Stimulated activated CD8-positive, alpha-beta memory T cell treated with anti-CD3 and anti-CD28 coated beads, Interleukin-15, amount 100 ng/mL, for 4 hours (primary cell): ENCODE results near the gene STAG1.

Experiments used
- DNase-seq, 2 donors: peaks; one replicate each; pipeline ENCODE4 v3.0.0-alpha.2; 2020; ENCODE audit warnings: low read depth in 2 of 2

STAG1 gene

DNA sequence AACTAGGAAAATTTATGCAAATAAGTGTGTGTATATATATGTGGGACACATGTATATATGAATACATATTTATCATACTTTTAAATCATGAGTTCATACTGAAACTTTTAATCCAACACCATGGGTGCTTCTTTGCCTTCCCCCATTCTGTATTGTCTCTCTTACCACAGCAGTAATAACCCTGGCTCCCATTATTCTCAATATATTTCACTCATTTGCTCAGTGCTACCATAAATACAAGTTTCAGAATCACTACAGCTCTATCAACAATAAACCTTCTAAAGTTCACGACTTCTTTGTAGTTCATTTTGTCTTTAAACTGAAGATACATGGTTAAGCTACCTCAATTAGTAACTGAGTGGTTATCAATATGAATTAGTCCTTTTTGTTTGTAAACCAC is 419.9 kb downstream of the STAG1 start:
- DNase-seq, result no peak

DNA sequence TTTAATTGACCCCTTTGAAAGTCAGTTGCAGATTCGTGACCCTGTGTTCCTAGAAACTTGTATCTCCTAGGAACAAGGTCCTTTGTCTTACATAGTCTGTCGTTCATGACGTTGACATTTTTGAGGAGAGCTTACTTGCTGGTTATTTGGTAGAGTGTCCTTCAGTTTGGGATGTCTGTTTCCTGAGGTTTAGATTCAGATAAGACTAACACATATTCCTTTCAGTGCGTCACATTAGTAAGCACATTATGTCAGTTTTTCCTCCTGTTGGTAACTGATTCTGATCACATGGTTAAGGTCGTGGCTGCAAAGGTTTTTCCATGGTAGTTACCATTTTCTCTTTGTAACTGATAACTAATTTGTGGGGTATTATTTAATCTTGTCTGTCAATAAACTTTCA is 421.3 kb downstream of the STAG1 start:
- DNase-seq, result no peak

DNA sequence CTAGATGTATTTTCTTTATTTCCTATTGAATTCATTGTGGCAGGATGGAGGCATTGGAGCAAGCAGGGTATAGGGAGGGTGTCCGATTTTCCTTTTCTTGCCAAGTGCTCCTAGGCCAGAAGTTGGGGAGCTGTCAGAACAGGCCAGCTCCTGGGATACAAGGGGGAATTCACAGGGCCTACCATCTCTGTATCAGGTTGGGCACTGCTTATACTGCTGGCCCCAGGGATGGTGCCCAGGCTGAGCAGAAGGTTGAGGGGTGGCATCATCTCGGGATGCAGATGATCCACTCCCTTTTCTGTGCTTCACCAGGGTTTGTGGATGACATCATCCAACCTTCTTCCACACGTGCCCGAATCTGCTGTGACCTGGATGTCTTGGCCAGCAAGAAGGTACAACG is 422.6 kb downstream of the STAG1 start:
- no peak for DNase-seq

GRCh38 chr3:136327671-136328070 is 424.5 kb downstream of the STAG1 start:
- no peak for DNase-seq

GRCh38 chr3:136326316-136326715 is 425.9 kb downstream of the STAG1 start:
- DNase-seq, result no peak

GRCh38 chr3:136311968-136312367 is 440.2 kb downstream of the STAG1 start:
- no peak for DNase-seq

- DNase-seq, result no peak
Measured at GRCh38 chr3:136311261-136311660, 440.9 kb downstream of the STAG1 start.

GRCh38 chr3:136305879-136306278 is 446.3 kb downstream of the STAG1 start:
- DNase-seq, result no peak

- DNase-seq, result no peak
Measured at GRCh38 chr3:136300444-136300843, 451.7 kb downstream of the STAG1 start.

DNA sequence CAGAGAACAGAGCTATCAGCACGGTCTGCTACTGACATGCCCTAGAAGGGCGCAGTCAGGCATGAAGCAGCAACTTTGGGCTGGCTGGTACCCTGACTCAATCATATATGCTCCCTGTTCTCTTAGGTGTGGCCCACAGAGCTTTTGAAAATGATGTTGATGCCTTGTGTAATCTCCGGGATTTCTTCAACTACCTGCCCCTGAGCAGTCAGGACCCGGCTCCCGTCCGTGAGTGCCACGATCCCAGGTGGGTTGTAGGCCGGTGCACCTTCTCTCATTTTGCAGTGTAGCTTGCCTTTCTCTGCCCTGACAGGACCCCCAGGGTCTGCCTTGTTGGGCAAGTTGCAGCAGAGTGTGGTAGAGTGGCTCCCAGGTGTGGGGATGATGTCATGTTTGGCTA is 454.4 kb downstream of the STAG1 start:
- DNase-seq, result no peak

DNA sequence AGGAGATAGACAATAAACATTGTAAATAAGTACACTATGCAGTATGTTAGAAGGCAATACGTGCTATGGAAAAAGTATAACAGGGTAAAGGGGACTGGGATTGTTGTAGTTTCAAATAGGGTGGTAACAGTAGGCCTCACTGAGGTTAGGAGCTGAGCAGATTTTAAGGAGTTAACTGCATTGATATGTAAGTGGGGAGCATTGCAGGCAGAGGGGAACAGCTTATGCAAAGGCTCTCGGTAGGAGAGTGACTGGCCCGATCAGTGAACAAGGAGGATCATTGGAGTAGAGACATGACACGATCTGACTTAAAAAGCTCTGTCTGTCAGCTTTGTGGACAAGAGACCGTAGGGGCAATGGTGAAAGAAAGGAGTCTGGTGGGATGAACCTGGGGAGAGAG is 455.2 kb downstream of the STAG1 start:
- DNase-seq, result no peak

- no peak for DNase-seq
Measured at GRCh38 chr3:136294176-136294575, 458.0 kb downstream of the STAG1 start.

GRCh38 chr3:136293279-136293678 is 458.9 kb downstream of the STAG1 start:
- no peak for DNase-seq

DNA sequence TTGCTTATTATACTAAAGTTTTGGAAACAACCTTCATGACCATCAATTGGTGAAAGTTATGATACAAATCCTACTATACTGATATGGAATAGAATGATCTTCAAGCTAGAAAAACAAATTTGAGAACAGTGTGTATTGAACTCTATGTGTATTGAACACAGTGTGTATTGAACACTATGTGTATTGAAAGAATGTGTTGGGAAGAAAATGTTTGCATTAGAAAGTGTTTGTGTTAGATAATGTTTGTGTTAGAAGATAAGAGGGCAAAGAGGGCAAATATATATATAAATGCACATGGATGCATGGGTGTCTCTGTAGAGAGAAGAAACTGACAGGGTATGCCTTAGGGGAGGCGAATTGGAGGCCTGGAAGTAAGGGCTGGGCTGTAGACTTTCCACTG is 459.7 kb downstream of the STAG1 start:
- DNase-seq, result no peak

- no peak for DNase-seq
Measured at GRCh38 chr3:136291302-136291701, 460.9 kb downstream of the STAG1 start.
